Peyer's patch (tissue), 4 donors: ENCODE data around the gene UBP1.

ENCODE experiments used
- POLR2A ChIP-seq, 2 donors: fragments of 450-650 bp; IDR thresholded peaks; one replicate each; pipeline ENCODE4 v1.5.1; 2017; ENCODE audit warnings: antibody characterized with exemption in 2 of 2, mild to moderate bottlenecking in 2 of 2, moderate library complexity in 2 of 2
- TF ChIP-seq, protein P1 (sequence below), 6 experiments: fragments of 450-650 bp in 4 of 6; fragments of 200-600 bp in 2 of 6; sonication (generic) in 1 of 6; IDR thresholded peaks; one replicate each; pipeline ENCODE4 v1.5.1; 2017 to 2019; ENCODE audit warnings: antibody characterized with exemption in 6 of 6, mild to moderate bottlenecking in 3 of 6, moderate library complexity in 1 of 6

GRCh38 chr3:33425453-33425852 lies 14.8 kb downstream of the UBP1 start:
- TF ChIP-seq, protein P1, sequence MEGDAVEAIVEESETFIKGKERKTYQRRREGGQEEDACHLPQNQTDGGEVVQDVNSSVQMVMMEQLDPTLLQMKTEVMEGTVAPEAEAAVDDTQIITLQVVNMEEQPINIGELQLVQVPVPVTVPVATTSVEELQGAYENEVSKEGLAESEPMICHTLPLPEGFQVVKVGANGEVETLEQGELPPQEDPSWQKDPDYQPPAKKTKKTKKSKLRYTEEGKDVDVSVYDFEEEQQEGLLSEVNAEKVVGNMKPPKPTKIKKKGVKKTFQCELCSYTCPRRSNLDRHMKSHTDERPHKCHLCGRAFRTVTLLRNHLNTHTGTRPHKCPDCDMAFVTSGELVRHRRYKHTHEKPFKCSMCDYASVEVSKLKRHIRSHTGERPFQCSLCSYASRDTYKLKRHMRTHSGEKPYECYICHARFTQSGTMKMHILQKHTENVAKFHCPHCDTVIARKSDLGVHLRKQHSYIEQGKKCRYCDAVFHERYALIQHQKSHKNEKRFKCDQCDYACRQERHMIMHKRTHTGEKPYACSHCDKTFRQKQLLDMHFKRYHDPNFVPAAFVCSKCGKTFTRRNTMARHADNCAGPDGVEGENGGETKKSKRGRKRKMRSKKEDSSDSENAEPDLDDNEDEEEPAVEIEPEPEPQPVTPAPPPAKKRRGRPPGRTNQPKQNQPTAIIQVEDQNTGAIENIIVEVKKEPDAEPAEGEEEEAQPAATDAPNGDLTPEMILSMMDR (IDR thresholded peaks at IDR 0.05) = no peak
- no peak for TF ChIP-seq POLR2A (IDR thresholded peaks at IDR 0.05)
